Gastrocnemius medialis (tissue), 4 donors: ENCODE results near the gene MYL11. TPM values are rescaled to one million over a fixed set of nuclear protein-coding genes. Genes with fewer than 3 reads are reported as not detected.
A peak's percentile ranks its signal among the peaks of the same experiment; 100 is the strongest.

Source experiments
- ATAC-seq, 2 donors: fragments of 150-250 bp; one replicate each; pipeline ENCODE4 v1.9.1; 2016
- DNase-seq, 2 donors: peaks; one replicate each; pipeline ENCODE4 v3.0.0-alpha.2; 2019
- H3K27ac ChIP-seq, 4 donors: fragments of 200-600 bp; sonication (generic); 1 replicate in 1 of 4; 2 replicates in 3 of 4; pipeline ENCODE4 v1.5.1; 2016 to 2018; ENCODE audit warnings: mild to moderate bottlenecking in 2 of 4, moderate library complexity in 1 of 4
- H3K27me3 ChIP-seq, 3 donors: fragments of 200-600 bp; sonication (generic) in 2 of 3; 1 replicate in 1 of 3; 2 replicates in 2 of 3; pipeline versions ENCODE4 v1.5.1 to v1.6.0; 2016 to 2019; ENCODE audit warnings: mild to moderate bottlenecking in 1 of 3, moderate library complexity in 1 of 3
- H3K36me3 ChIP-seq, 2 donors: fragments of 200-600 bp; sonication (generic) in 1 of 2; one replicate each; pipeline ENCODE4 v1.5.1; 2017 to 2018
- H3K4me1 ChIP-seq, 2 donors: fragments of 200-600 bp; sonication (generic) in 1 of 2; one replicate each; pipeline ENCODE4 v1.5.1; 2016 to 2017; ENCODE audit warnings: mild to moderate bottlenecking in 2 of 2
- H3K4me3 ChIP-seq, 4 donors: fragments of 200-600 bp; sonication (generic) in 3 of 4; 1 replicate in 1 of 4; 2 replicates in 3 of 4; pipeline ENCODE4 v1.5.1; 2016 to 2019; ENCODE audit warnings: mild to moderate bottlenecking in 2 of 4
- H3K9me3 ChIP-seq, 3 donors: fragments of 200-600 bp; sonication (generic) in 2 of 3; 1 replicate in 1 of 3; 2 replicates in 2 of 3; pipeline ENCODE4 v1.5.1; 2016 to 2019
- POLR2A ChIP-seq, 2 donors: fragments of 450-650 bp; IDR thresholded peaks; one replicate each; pipeline ENCODE4 v1.6.1; 2017; ENCODE audit warnings: antibody characterized with exemption in 2 of 2, mild to moderate bottlenecking in 2 of 2, moderate library complexity in 2 of 2
- in situ Hi-C, 4 donors: fragments of 200-750 bp; cut with MboI; loops; one replicate each; pipeline versions ENCODE4 v1.15.0 to v1.8.0; 2017; ENCODE audit warnings: low sequenced_read_pairs in 4 of 4
- intact Hi-C: fragments of 100-400 bp; cut with DNase I; formaldehyde crosslinking; loops from one replicate; pipeline ENCODE4 v1.15.1; 2023; ENCODE audit warnings: low total_unique reads
- total RNA-seq, 4 donors: library from RNA; depleted of rRNA; stranded (reverse); fragments of >200 nt; gene quantifications; one replicate each; pipeline versions ENCODE4 v1.1.0 to v1.2.3, GENCODE V29; 2016
- TF ChIP-seq, protein P1 (sequence below), 5 experiments: fragments of 450-650 bp in 3 of 5; fragments of 200-600 bp in 2 of 5; sonication (generic) in 2 of 5; IDR thresholded peaks in 4 of 5; conservative IDR thresholded peaks in 1 of 5; 1 replicate in 4 of 5; 2 replicates in 1 of 5; pipeline ENCODE4 v1.5.1; 2016 to 2019; ENCODE audit warnings: antibody characterized with exemption in 5 of 5, mild to moderate bottlenecking in 3 of 5, moderate library complexity in 3 of 5

The MYL11 gene
- total RNA-seq, 4 donors from 2014 or later: 1,053 to 4,879 (median 1,942) TPM

GRCh38 chr16:30354423-30355143 is 20.0 kb upstream of the MYL11 start:
- intact Hi-C loops (loop anchor here (1.0 to 5.0 kb wide), 2 partner anchors 16 to 452 kb away; partner anchors contain the start of genes ASPHD1 and TBC1D10B), in situ Hi-C loops (loop anchor here in 2 of 4 donors (25.0 kb wide), 2 partner anchors 267 to 292 kb away; partner anchors contain the start of genes ALDOA (in 1 of the 2), PPP4C (in 1 of the 2), TBX6 (in 1 of the 2) and YPEL3 (in 1 of the 2))
- Histone ChIP-seq H3K27ac (peak overlapping the region; percentile 92 to 97 (median 94)), H3K9me3 (no peaks in the 10 kb centered on the region), H3K27me3 (no peaks in the 10 kb centered on the region), H3K4me1 (peaks cover 43 to 48% of the 10 kb centered on the region in 2 donors), H3K4me3 (peak overlapping the region; percentile 96 to 100 (median 97)), H3K36me3 (peaks cover 0 to 42% of the 10 kb centered on the region in 2 donors)
- DNase-seq: no peak
- TF ChIP-seq POLR2A (IDR thresholded peaks at IDR 0.05): no peak
- TF ChIP-seq, protein P1, sequence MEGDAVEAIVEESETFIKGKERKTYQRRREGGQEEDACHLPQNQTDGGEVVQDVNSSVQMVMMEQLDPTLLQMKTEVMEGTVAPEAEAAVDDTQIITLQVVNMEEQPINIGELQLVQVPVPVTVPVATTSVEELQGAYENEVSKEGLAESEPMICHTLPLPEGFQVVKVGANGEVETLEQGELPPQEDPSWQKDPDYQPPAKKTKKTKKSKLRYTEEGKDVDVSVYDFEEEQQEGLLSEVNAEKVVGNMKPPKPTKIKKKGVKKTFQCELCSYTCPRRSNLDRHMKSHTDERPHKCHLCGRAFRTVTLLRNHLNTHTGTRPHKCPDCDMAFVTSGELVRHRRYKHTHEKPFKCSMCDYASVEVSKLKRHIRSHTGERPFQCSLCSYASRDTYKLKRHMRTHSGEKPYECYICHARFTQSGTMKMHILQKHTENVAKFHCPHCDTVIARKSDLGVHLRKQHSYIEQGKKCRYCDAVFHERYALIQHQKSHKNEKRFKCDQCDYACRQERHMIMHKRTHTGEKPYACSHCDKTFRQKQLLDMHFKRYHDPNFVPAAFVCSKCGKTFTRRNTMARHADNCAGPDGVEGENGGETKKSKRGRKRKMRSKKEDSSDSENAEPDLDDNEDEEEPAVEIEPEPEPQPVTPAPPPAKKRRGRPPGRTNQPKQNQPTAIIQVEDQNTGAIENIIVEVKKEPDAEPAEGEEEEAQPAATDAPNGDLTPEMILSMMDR (IDR thresholded peaks at IDR 0.05 in 4 of 5, conservative IDR thresholded peaks at IDR 0.05 in 1 of 5): no peak
- peak; percentile 3 to 25 for ATAC-seq

DNA sequence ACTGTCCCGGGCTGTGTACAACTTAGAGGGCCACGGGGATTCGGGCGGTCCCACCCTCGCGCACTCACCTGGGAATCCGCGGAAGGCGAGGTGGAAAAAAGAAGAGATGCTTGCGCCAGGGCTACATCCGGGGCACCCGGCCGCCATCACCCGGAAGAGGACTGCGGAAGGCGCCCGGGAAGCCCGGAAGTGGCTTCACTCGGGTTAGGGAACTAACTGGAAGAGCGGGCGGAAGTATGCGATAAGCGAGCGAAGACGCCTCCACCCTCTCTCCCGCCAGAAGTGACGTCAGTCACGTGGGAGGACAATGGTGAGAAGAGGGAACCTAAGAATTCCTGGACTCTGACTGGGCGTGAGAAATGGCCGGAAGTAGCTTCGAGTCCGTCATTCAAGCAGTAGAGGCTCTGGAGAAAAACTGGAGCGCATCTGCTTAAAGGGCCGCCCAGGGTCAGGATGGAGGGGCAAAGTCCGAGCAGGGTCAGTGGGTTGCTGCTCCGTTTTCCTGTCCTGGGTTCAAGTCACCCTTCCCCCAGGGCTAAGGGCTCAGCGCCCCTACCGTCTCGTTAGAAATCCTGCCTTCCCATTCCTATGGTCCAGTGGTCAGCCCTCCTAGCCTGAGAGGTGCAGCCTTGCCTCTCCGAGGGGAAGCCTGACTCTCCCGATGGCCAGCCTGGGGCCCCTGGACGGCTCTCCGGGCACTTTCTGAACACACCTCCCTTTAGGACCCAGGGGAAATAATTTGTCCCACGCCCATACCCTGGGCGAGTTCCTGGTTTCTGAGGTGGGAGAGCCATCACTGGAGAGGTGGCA is 19.3 kb upstream of the MYL11 start, which contains the start of gene CD2BP2:
Gene CD2BP2 (minus strand): TSS at position 165 of the 810 bp plus-strand sequence. CDS start 627 bp downstream, outside the sequence.
- ATAC-seq (peak; percentile 91 to 92), DNase-seq (peak; percentile 96 to 97)
- H3K4me3 ChIP-seq: peak within 1 kb of the TSS; percentile 96 to 100 (median 97)
- H3K36me3 ChIP-seq: peaks cover 0 to 48% of the 10 kb centered on the region in 2 donors
- peak within 1 kb of the TSS; percentile 92 to 97 (median 94) for H3K27ac ChIP-seq
- TF ChIP-seq, protein P1 (IDR thresholded peaks at IDR 0.05 in 4 of 5, conservative IDR thresholded peaks at IDR 0.05 in 1 of 5): no peak
- peak; percentile 46 for TF ChIP-seq POLR2A (IDR thresholded peaks at IDR 0.05)
- H3K27me3 ChIP-seq: no peaks in the 10 kb centered on the region
- intact Hi-C loops: loop anchor here (1.0 to 5.0 kb wide), 2 partner anchors 15 to 453 kb away; partner anchors contain the start of genes ASPHD1 and TBC1D10B
- in situ Hi-C loops: loop anchor here in 2 of 4 donors (25.0 kb wide), 2 partner anchors 268 to 293 kb away; partner anchors contain the start of genes ALDOA (in 1 of the 2), PPP4C (in 1 of the 2), TBX6 (in 1 of the 2) and YPEL3 (in 1 of the 2)
- H3K9me3 ChIP-seq: no peaks in the 10 kb centered on the region
- H3K4me1 ChIP-seq: peaks cover 43 to 48% of the 10 kb centered on the region in 2 donors

DNA sequence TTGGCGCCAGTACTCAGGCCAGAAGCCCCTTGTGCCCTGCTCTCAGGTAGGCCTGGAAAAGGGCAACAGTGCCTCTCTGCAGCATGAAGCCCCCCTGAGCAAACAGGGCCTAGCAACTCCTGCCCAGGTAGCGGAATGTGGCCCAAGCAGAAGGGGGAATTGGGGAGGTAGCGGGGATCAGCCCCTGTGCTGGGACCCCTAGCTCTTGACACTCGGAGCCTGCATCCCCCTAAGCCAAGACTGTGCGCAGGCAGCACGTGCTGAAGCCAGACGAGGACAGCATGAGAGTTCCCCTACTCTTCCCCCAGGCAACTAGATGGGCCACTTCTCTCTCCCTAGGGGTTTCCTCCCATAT is 18.7 kb upstream of the MYL11 start:
- TF ChIP-seq POLR2A (IDR thresholded peaks at IDR 0.05): no peak
- TF ChIP-seq, protein P1 (IDR thresholded peaks at IDR 0.05 in 4 of 5, conservative IDR thresholded peaks at IDR 0.05 in 1 of 5): no peak
- ATAC-seq (no peak), DNase-seq (no peak)
- peaks cover 43 to 48% of the 10 kb centered on the region in 2 donors for H3K4me1 ChIP-seq
- no peaks in the 10 kb centered on the region for H3K27me3 ChIP-seq
- intact Hi-C loops: loop anchor here (1.0 to 5.0 kb wide), 2 partner anchors 14 to 454 kb away; partner anchors contain the start of genes ASPHD1 and TBC1D10B
- H3K4me3 ChIP-seq: peak overlapping the region; percentile 84 to 100 (median 96)
- H3K27ac ChIP-seq: peak overlapping the region; percentile 92 to 97 (median 94)
- in situ Hi-C loops: loop anchor here in 2 of 4 donors (25.0 kb wide), 2 partner anchors 269 to 294 kb away; partner anchors contain the start of genes ALDOA (in 1 of the 2), PPP4C (in 1 of the 2), TBX6 (in 1 of the 2) and YPEL3 (in 1 of the 2)
- no peaks in the 10 kb centered on the region for H3K9me3 ChIP-seq
- H3K36me3 ChIP-seq: peaks cover 0 to 53% of the 10 kb centered on the region in 2 donors
